Liver (tissue), 3 donors: Measurements from ENCODE around the gene KCNMA1.

Experiments
- CTCF ChIP-seq: fragments of 150-350 bp; IDR thresholded peaks from 2 replicates; pipeline ENCODE4 v1.5.1; 2017; ENCODE audit warnings: improper control_type of control experiment, low read depth, low read length; ENCODE audit not compliant: missing input control
- EGR1 ChIP-seq, 2 donors: IDR thresholded peaks; 2 replicates each; pipeline ENCODE4 v1.6.1; 2016 to 2018; ENCODE audit warnings: antibody characterized with exemption in 2 of 2, low read depth in 2 of 2
- GABPA ChIP-seq, 2 donors: IDR thresholded peaks in 1 of 2; conservative IDR thresholded peaks in 1 of 2; 2 replicates each; pipeline ENCODE4 v1.6.1; 2016; ENCODE audit warnings: antibody characterized with exemption in 2 of 2, mild to moderate bottlenecking in 1 of 2, moderate library complexity in 1 of 2
- MAX ChIP-seq: IDR thresholded peaks from 2 replicates; pipeline ENCODE4 v1.6.1; 2016; ENCODE audit warnings: antibody characterized with exemption
- RXRA ChIP-seq, 2 donors: IDR thresholded peaks; 2 replicates each; pipeline ENCODE4 v1.6.1; 2017 to 2018; ENCODE audit warnings: antibody characterized with exemption in 2 of 2, mild to moderate bottlenecking in 1 of 2
- SP1 ChIP-seq: IDR thresholded peaks from 2 replicates; pipeline ENCODE4 v1.6.1; 2018; ENCODE audit warnings: antibody characterized with exemption, mild to moderate bottlenecking
- ZBTB33 ChIP-seq: IDR thresholded peaks from 2 replicates; pipeline ENCODE4 v1.6.1; 2016; ENCODE audit warnings: antibody characterized with exemption
- donor health status: healthy.
- donor health status: healthy.

- no peak for TF ChIP-seq CTCF
- no peak for TF ChIP-seq SP1
- TF ChIP-seq MAX, result no peak
- TF ChIP-seq ZBTB33, result no peak
- TF ChIP-seq GABPA (IDR thresholded peaks at IDR 0.05 in 1 of 2, conservative IDR thresholded peaks at IDR 0.05 in 1 of 2), result no peak
- TF ChIP-seq EGR1 (IDR thresholded peaks at IDR 0.05; ENCODE audit: low read depth in 2 of 2), result no peak
- TF ChIP-seq RXRA (IDR thresholded peaks at IDR 0.05), result no peak
These were observed 39.0 kb downstream of the KCNMA1 start for GRCh38 chr10:77598606-77599005.
